Activated CD4-positive, alpha-beta T cell treated with anti-CD3 and anti-CD28 coated beads, Interleukin-2, amount 50 U/mL, for 1 hour (primary cell): ENCODE results near the gene TRAPPC1.

Experiments
- DNase-seq: peaks from one replicate; pipeline ENCODE4 v3.0.0-alpha.2; 2020

The TRAPPC1 gene

GRCh38 chr17:7897090-7897489 lies 34.7 kb downstream of the TRAPPC1 start:
- DNase-seq, result no peak

- no peak for DNase-seq
These were observed 36.9 kb downstream of the TRAPPC1 start for GRCh38 chr17:7894866-7895265.

GRCh38 chr17:7894226-7894625 lies 37.5 kb downstream of the TRAPPC1 start:
- no peak for DNase-seq

GRCh38 chr17:7893187-7893880 lies 38.4 kb downstream of the TRAPPC1 start:
- DNase-seq, result no peak

GRCh38 chr17:7889166-7889955 lies 42.4 kb downstream of the TRAPPC1 start:
- DNase-seq, result peak; percentile 37

GRCh38 chr17:7888184-7888920 lies 43.4 kb downstream of the TRAPPC1 start, which contains the start of gene CHD3:
Gene CHD3, plus strand, starts transcription at chr17:7888789. Its CDS starts 212 bp downstream, at chr17:7889001.
- DNase-seq, result peak; percentile 45

GRCh38 chr17:7887482-7888183 lies 44.1 kb downstream of the TRAPPC1 start:
- peak; percentile 83 for DNase-seq

GRCh38 chr17:7887038-7887481 lies 44.7 kb downstream of the TRAPPC1 start:
- no peak for DNase-seq

- peak; percentile 68 for DNase-seq
These were observed 45.3 kb downstream of the TRAPPC1 start for GRCh38 chr17:7886227-7887037.

- peak; percentile 21 for DNase-seq
These were observed 46.1 kb downstream of the TRAPPC1 start for GRCh38 chr17:7885367-7886226.

GRCh38 chr17:7884581-7885366 lies 47.0 kb downstream of the TRAPPC1 start:
- peak; percentile 33 for DNase-seq

- peak; percentile 28 for DNase-seq
These were observed 47.9 kb downstream of the TRAPPC1 start for GRCh38 chr17:7883781-7884386.

GRCh38 chr17:7882629-7883028 lies 49.1 kb downstream of the TRAPPC1 start:
- no peak for DNase-seq

- no peak for DNase-seq
These were observed 49.7 kb downstream of the TRAPPC1 start for GRCh38 chr17:7882068-7882467.

GRCh38 chr17:7881276-7882054 lies 50.3 kb downstream of the TRAPPC1 start:
- no peak for DNase-seq
